DND-41 (cell line): Measurements from ENCODE around the gene SMLR1.

Source experiments
- ATAC-seq: fragments of 200-7000 bp; cut with Tn5 transposase; 3 replicates; pipeline ENCODE4 v1.9.1; 2021; ENCODE audit warnings: low read depth; ENCODE audit not compliant: insufficient read depth
- DNase-seq: peaks from one replicate; pipeline ENCODE4 v3.0.0-alpha.2; 2020
- H2AFZ ChIP-seq: 2 replicates; pipeline ENCODE4 v1.6.0; 2012; ENCODE audit warnings: low read depth, low read length
- H3K27ac ChIP-seq: 2 replicates; pipeline ENCODE4 v1.5.1; 2012; ENCODE audit warnings: low read length, inconsistent platforms
- H3K27me3 ChIP-seq: fragments of 200-600 bp; sonication (generic); 2 replicates; pipeline ENCODE4 v1.6.0; 2012; ENCODE audit warnings: low read length, mild to moderate bottlenecking, inconsistent platforms; ENCODE audit not compliant: insufficient read depth, poor library complexity
- H3K36me3 ChIP-seq: 2 replicates; pipeline ENCODE4 v1.5.1; 2012; ENCODE audit warnings: low read length, inconsistent platforms; ENCODE audit not compliant: insufficient read depth
- H3K4me1 ChIP-seq: 2 replicates; pipeline ENCODE4 v1.5.1; 2012; ENCODE audit warnings: mild to moderate bottlenecking, low read length; ENCODE audit not compliant: insufficient read depth
- H3K4me2 ChIP-seq: 2 replicates; pipeline ENCODE4 v1.6.0; 2012; ENCODE audit warnings: mild to moderate bottlenecking, moderate library complexity, low read length, inconsistent platforms; ENCODE audit not compliant: insufficient read depth
- H3K4me3 ChIP-seq, 2 experiments: fragments of 200-600 bp in 1 of 2; shearing (Covaris generic) in 1 of 2; 2 replicates each; pipeline ENCODE4 v1.5.1; 2012 to 2016; ENCODE audit warnings: inconsistent platforms in 2 of 2, low read length in 2 of 2, mild to moderate bottlenecking in 2 of 2, low read depth in 1 of 2, moderate library complexity in 1 of 2
- H3K79me2 ChIP-seq: 2 replicates; pipeline ENCODE4 v1.6.0; 2012; ENCODE audit warnings: low read length, inconsistent platforms; ENCODE audit not compliant: insufficient read depth
- H3K9ac ChIP-seq: 2 replicates; pipeline ENCODE4 v1.6.0; 2012; ENCODE audit warnings: low read depth, mild to moderate bottlenecking, inconsistent platforms, low read length, moderate library complexity
- H3K9me3 ChIP-seq: 2 replicates; pipeline ENCODE4 v1.5.1; 2012; ENCODE audit warnings: low read length, moderate library complexity, mild to moderate bottlenecking, inconsistent platforms; ENCODE audit not compliant: insufficient read depth, severe bottlenecking
- H4K20me1 ChIP-seq: 2 replicates; pipeline ENCODE4 v1.6.0; 2012; ENCODE audit warnings: low read length; ENCODE audit not compliant: insufficient read depth
- CTCF ChIP-seq: IDR thresholded peaks from 2 replicates; pipeline ENCODE4 v1.5.1; 2012; ENCODE audit warnings: borderline replicate concordance, low read length, moderate library complexity, mild to moderate bottlenecking; ENCODE audit not compliant: poor library complexity, severe bottlenecking; ENCODE audit errors: extremely low read depth
- EZH2 ChIP-seq: IDR thresholded peaks from 3 replicates; pipeline ENCODE4 v1.6.1; 2012; ENCODE audit warnings: borderline replicate concordance, low read depth, mild to moderate bottlenecking, moderate library complexity, low read length, inconsistent platforms; ENCODE audit not compliant: severe bottlenecking

SMLR1 gene

GRCh38 chr6:130838951-130839350 is 11.7 kb downstream of the SMLR1 start:
- H3K79me2 ChIP-seq: no peaks in the 10 kb centered on the region
- no peaks in the 10 kb centered on the region for H3K9me3 ChIP-seq
- DNase-seq (no peak), ATAC-seq (no peak)
- H3K4me1 ChIP-seq: no peaks in the 10 kb centered on the region
- no peaks in the 10 kb centered on the region for H3K27me3 ChIP-seq
- peaks cover 21% of the 10 kb centered on the region; the same call in 1 of the 2 replicates for H3K36me3 ChIP-seq
- H4K20me1 ChIP-seq: no peaks in the 10 kb centered on the region
- no peak overlapping the region for H3K27ac ChIP-seq
- H3K4me3 ChIP-seq: no peak overlapping the region
- H3K4me2 ChIP-seq: no peak overlapping the region
- TF ChIP-seq CTCF (no peak), EZH2 (no peak)
- no peak overlapping the region for H2AFZ ChIP-seq
- no peak overlapping the region for H3K9ac ChIP-seq

- Histone ChIP-seq H3K79me2 (no peaks in the 10 kb centered on the region), H4K20me1 (no peaks in the 10 kb centered on the region), H3K4me2 (no peak overlapping the region), H3K36me3 (peaks cover 21% of the 10 kb centered on the region; the same call in 1 of the 2 replicates), H3K27ac (no peak overlapping the region), H2AFZ (no peak overlapping the region), H3K4me1 (no peaks in the 10 kb centered on the region), H3K9ac (no peak overlapping the region), H3K4me3 (no peak overlapping the region), H3K27me3 (no peaks in the 10 kb centered on the region), H3K9me3 (no peaks in the 10 kb centered on the region)
- TF ChIP-seq EZH2 (no peak), CTCF (no peak)
- no peak for DNase-seq
- no peak for ATAC-seq
Measured at GRCh38 chr6:130839379-130839778, 12.2 kb downstream of the SMLR1 start.

- H3K27me3 ChIP-seq: no peaks in the 10 kb centered on the region
- ATAC-seq (no peak), DNase-seq (no peak)
- no peaks in the 10 kb centered on the region for H4K20me1 ChIP-seq
- no peak overlapping the region for H3K27ac ChIP-seq
- no peak overlapping the region for H2AFZ ChIP-seq
- peaks cover 21% of the 10 kb centered on the region; the same call in 1 of the 2 replicates for H3K36me3 ChIP-seq
- no peaks in the 10 kb centered on the region for H3K9me3 ChIP-seq
- H3K9ac ChIP-seq: no peak overlapping the region
- no peaks in the 10 kb centered on the region for H3K4me1 ChIP-seq
- no peak overlapping the region for H3K4me2 ChIP-seq
- H3K4me3 ChIP-seq: no peak overlapping the region
- no peaks in the 10 kb centered on the region for H3K79me2 ChIP-seq
- TF ChIP-seq EZH2 (no peak), CTCF (no peak)
Measured at GRCh38 chr6:130840050-130840449, 12.8 kb downstream of the SMLR1 start.
